Loucy (cell line): ENCODE data around the gene RAVER2.

Experiments used
- CTCF ChIP-seq: fragments of 200-600 bp; sonication (generic); conservative IDR thresholded peaks from 2 replicates; pipeline ENCODE4 v1.5.1; 2014; ENCODE audit warnings: mild to moderate bottlenecking, antibody characterized with exemption, low read length
- EZH2phosphoT487 ChIP-seq: fragments of 200-600 bp; IDR thresholded peaks from 2 replicates; pipeline ENCODE4 v1.6.1; 2018; ENCODE audit warnings: antibody characterized with exemption, mild to moderate bottlenecking, moderate library complexity, borderline replicate concordance

- TF ChIP-seq CTCF: no peak
- no peak for TF ChIP-seq EZH2phosphoT487
Measured at GRCh38 chr1:64842224-64842623, 97.3 kb downstream of the RAVER2 start.
